ENCODE measurements around the gene CELSR1. TPM values are rescaled to one million over a fixed set of nuclear protein-coding genes. Genes with fewer than 3 reads are reported as not detected.

Gene CELSR1
- total RNA-seq, 4 donors from 2014 or later = 31.7 to 72.7 (median 54.1) TPM

- TF ChIP-seq CTCF (IDR thresholded peaks at IDR 0.05) = no peak
- intact Hi-C loops (cut with DNase I; ENCODE audit: low total_unique reads) = no loop called here
- no peak for DNase-seq (ENCODE audit: low spot score in 2 of 2)
- H3K4me3 ChIP-seq (ENCODE audit: low read depth, poor library complexity, severe bottlenecking) = no peak overlapping the region
- 87 to 90% methylated on average over 19 of the region's 19 CpGs for WGBS, 2 donors
These were observed 160.4 kb downstream of the CELSR1 start for GRCh38 chr22:46376908-46377524.

- intact Hi-C loops (cut with DNase I; ENCODE audit: low total_unique reads) = no loop called here
These were observed 161.3 kb downstream of the CELSR1 start for GRCh38 chr22:46376111-46376510.

GRCh38 chr22:46374663-46375474, 162.6 kb downstream of the CELSR1 start:
- TF ChIP-seq CTCF (IDR thresholded peaks at IDR 0.05) (no peak), POLR2A (IDR thresholded peaks at IDR 0.05) (no peak)
- WGBS, 2 donors = 63 to 70% methylated on average over 34 to 37 of the region's 38 CpGs
- DNase-seq (ENCODE audit: low spot score in 2 of 2) = peak in 1 of 2 donors; percentile 53
- intact Hi-C loops (cut with DNase I; ENCODE audit: low total_unique reads) = no loop called here
- H3K4me3 ChIP-seq (ENCODE audit: low read depth, poor library complexity, severe bottlenecking) = no peak overlapping the region

More at GRCh38 chr22:46376111-46376510, 161.3 kb downstream of the CELSR1 start:
- TF ChIP-seq POLR2A (IDR thresholded peaks at IDR 0.05) (no peak), CTCF (IDR thresholded peaks at IDR 0.05) (no peak)
- no peak for DNase-seq (ENCODE audit: low spot score in 2 of 2)
- no peak overlapping the region for H3K4me3 ChIP-seq (ENCODE audit: low read depth, poor library complexity, severe bottlenecking)
- 92 to 94% methylated on average over 3 of the region's 3 CpGs for WGBS, 2 donors

GRCh38 chr22:46373921-46374662, 163.3 kb downstream of the CELSR1 start:
- DNase-seq (ENCODE audit: low spot score in 2 of 2) = no peak
- TF ChIP-seq CTCF (IDR thresholded peaks at IDR 0.05) = no peak
- TF ChIP-seq POLR2A (IDR thresholded peaks at IDR 0.05) = no peak
- 58% methylated on average over 31 of the region's 31 CpGs for WGBS, 2 donors
- intact Hi-C loops (cut with DNase I; ENCODE audit: low total_unique reads) = no loop called here
- no peak overlapping the region for H3K4me3 ChIP-seq (ENCODE audit: low read depth, poor library complexity, severe bottlenecking)

GRCh38 chr22:46373159-46373558, 164.3 kb downstream of the CELSR1 start:
- no peak overlapping the region for H3K4me3 ChIP-seq (ENCODE audit: low read depth, poor library complexity, severe bottlenecking)
- WGBS, 2 donors = 26 to 27% methylated on average over 1 to 7 of the region's 8 CpGs
- DNase-seq (ENCODE audit: low spot score in 2 of 2) = no peak
- intact Hi-C loops (cut with DNase I; ENCODE audit: low total_unique reads) = no loop called here
- TF ChIP-seq POLR2A (IDR thresholded peaks at IDR 0.05) (no peak), CTCF (IDR thresholded peaks at IDR 0.05) (no peak)

All from lower leg skin (tissue), 4 donors.